Hepatocyte (in vitro differentiated cells): ENCODE measurements around the gene SGCD.

Experiments used
- EZH2 ChIP-seq: fragments of 200-600 bp; sonication (generic); IDR thresholded peaks from 2 replicates; pipeline ENCODE4 v1.6.1; 2016; ENCODE audit warnings: antibody characterized with exemption, mild to moderate bottlenecking, borderline replicate concordance
- TF ChIP-seq, protein P1 (sequence below): fragments of 200-600 bp; sonication (generic); IDR thresholded peaks from 2 replicates; pipeline ENCODE4 v1.5.1; 2016; ENCODE audit warnings: antibody characterized with exemption, mild to moderate bottlenecking; ENCODE audit not compliant: poor library complexity

- TF ChIP-seq, protein P1, sequence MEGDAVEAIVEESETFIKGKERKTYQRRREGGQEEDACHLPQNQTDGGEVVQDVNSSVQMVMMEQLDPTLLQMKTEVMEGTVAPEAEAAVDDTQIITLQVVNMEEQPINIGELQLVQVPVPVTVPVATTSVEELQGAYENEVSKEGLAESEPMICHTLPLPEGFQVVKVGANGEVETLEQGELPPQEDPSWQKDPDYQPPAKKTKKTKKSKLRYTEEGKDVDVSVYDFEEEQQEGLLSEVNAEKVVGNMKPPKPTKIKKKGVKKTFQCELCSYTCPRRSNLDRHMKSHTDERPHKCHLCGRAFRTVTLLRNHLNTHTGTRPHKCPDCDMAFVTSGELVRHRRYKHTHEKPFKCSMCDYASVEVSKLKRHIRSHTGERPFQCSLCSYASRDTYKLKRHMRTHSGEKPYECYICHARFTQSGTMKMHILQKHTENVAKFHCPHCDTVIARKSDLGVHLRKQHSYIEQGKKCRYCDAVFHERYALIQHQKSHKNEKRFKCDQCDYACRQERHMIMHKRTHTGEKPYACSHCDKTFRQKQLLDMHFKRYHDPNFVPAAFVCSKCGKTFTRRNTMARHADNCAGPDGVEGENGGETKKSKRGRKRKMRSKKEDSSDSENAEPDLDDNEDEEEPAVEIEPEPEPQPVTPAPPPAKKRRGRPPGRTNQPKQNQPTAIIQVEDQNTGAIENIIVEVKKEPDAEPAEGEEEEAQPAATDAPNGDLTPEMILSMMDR, result no peak
- no peak for TF ChIP-seq EZH2
These were observed 254.8 kb downstream of the SGCD start for GRCh38 chr5:156581725-156582124.
